ENCODE measurements around the gene PHLDB3.

Gene PHLDB3

DNA sequence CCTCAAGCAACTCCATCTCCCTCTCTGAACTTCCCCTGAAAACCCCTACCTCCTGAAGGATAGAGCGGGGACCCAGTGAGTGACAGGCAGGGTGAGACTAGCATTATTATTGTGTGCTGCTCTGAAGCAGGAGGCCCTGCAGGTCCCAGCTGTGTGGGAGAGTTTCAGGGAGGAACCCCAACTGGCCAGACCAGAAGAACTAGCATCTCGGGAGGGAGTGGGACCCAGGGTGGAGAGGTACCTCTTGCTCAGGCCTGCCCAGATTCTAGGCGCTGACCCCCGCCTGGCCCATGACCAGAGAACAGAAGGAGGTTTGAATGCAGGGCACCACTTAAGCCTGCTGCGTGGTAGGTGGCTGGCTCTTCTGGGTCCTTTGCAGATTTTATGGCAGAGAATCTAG, 33.5 kb downstream of the PHLDB3 start:
- intact Hi-C loops (cut with DNase I; ENCODE audit: low total_unique reads), result no loop called here
- TF ChIP-seq, protein P1, sequence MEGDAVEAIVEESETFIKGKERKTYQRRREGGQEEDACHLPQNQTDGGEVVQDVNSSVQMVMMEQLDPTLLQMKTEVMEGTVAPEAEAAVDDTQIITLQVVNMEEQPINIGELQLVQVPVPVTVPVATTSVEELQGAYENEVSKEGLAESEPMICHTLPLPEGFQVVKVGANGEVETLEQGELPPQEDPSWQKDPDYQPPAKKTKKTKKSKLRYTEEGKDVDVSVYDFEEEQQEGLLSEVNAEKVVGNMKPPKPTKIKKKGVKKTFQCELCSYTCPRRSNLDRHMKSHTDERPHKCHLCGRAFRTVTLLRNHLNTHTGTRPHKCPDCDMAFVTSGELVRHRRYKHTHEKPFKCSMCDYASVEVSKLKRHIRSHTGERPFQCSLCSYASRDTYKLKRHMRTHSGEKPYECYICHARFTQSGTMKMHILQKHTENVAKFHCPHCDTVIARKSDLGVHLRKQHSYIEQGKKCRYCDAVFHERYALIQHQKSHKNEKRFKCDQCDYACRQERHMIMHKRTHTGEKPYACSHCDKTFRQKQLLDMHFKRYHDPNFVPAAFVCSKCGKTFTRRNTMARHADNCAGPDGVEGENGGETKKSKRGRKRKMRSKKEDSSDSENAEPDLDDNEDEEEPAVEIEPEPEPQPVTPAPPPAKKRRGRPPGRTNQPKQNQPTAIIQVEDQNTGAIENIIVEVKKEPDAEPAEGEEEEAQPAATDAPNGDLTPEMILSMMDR (IDR thresholded peaks at IDR 0.05), result no peak

DNA sequence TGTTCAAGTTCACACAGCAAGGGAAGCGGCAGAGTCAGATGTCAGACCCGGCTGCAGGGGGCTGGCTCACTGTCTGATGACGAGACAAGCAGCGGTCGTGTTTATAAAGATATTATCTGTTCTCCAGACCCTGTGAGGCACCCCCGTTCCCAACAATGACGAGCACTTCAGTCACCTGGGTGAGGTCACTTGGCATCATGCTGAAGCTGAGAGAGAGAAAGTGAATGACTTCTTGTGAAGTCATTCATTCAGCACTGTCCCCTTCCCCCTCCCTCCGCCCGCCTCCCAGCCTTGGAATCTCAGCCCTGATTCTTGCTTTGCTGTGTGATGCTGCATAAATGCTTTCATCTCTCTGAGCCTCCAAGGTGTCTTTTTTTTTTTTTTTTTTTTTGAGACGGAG, 34.3 kb downstream of the PHLDB3 start:
- H3K4me1 ChIP-seq, result peaks cover 0 to 14% (median 11%) of the 10 kb centered on the region in 4 donors
- DNase-seq, result no peak
- intact Hi-C loops (cut with DNase I; ENCODE audit: low total_unique reads), result no loop called here
- H3K27me3 ChIP-seq, result peaks cover 0 to 9% of the 10 kb centered on the region in 2 donors
- no peaks in the 10 kb centered on the region for H3K9me3 ChIP-seq
- no peak overlapping the region for H3K4me3 ChIP-seq
- H3K36me3 ChIP-seq, result no peaks in the 10 kb centered on the region
- TF ChIP-seq, protein P1 (IDR thresholded peaks at IDR 0.05), result no peak
- H3K27ac ChIP-seq, result no peak overlapping the region

More for the DNA sequence above, 33.5 kb downstream of the PHLDB3 start:
- H3K27ac ChIP-seq, result no peak overlapping the region
- no peak for DNase-seq
- H3K36me3 ChIP-seq, result no peaks in the 10 kb centered on the region
- peaks cover 0 to 3% of the 10 kb centered on the region in 2 donors for H3K27me3 ChIP-seq
- peaks cover 0 to 16% (median 9%) of the 10 kb centered on the region in 4 donors for H3K4me1 ChIP-seq
- H3K4me3 ChIP-seq, result no peak overlapping the region
- H3K9me3 ChIP-seq, result no peaks in the 10 kb centered on the region

DNA sequence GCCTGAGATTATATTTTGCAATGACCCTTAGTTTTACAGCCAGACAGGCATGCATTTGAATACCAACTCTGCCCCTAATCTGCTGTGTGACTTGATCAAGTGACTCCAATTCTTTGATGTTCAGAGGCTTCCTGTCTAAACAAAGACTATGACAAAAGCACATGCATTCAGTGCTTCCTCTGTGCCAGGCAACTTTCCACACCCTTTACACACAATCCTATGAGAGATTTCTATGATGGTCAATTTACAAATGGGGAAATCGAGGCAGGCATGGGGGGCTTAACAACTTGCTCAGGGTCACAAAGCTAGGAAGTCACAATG, 35.4 kb downstream of the PHLDB3 start:
- H3K4me1 ChIP-seq, result peaks cover 0 to 15% (median 10%) of the 10 kb centered on the region in 4 donors

DNA sequence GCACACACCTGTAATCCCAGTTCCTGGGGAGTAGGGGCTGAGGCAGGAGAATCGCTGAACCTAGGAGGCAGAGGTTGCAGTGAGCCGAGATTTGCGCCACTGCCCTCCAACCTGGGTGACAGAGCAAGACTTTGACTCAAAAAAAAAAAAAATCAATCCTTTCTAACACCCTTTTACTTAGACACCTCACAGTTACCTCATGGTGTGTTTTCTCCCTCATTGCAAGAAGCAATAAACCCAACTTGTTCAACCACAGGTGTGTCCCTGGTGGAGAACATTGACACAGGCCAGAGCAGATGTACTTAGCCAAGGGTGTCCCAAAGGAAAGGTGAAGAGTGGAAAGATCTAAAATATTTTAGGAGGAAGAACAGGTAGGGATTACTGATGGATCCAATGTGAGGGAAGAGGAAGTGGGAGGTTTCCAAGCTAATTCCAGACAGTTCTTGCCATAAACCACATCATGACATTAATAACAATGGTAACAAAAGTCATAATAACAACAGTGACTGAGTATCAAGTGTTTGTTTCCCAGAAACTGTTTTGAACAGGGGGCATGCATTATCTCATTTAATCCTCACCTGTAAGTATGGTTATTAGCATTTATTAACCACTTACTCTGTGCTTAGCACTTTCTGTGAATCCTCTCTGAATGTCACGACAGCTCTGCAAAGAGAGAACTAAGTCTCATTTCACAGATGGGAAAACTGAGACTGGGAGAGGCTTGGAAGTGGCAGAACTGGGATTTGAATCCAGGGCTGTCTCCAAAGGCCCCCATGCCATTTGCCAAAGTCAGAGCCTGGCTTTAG, 36.0 kb downstream of the PHLDB3 start:
- TF ChIP-seq, protein P1 (IDR thresholded peaks at IDR 0.05), result no peak
- Histone ChIP-seq H3K9me3 (no peaks in the 10 kb centered on the region), H3K4me1 (peaks cover 0 to 16% (median 11%) of the 10 kb centered on the region in 4 donors), H3K27ac (no peak overlapping the region), H3K36me3 (no peaks in the 10 kb centered on the region), H3K4me3 (no peak overlapping the region), H3K27me3 (peaks cover 0 to 9% of the 10 kb centered on the region in 2 donors)
- intact Hi-C loops (cut with DNase I; ENCODE audit: low total_unique reads), result no loop called here
- DNase-seq, result no peak

More for the DNA sequence above, 35.4 kb downstream of the PHLDB3 start:
- DNase-seq, result no peak
- H3K4me3 ChIP-seq, result no peak overlapping the region
- TF ChIP-seq, protein P1 (IDR thresholded peaks at IDR 0.05), result no peak
- H3K27me3 ChIP-seq, result peaks cover 0 to 9% of the 10 kb centered on the region in 2 donors
- no peaks in the 10 kb centered on the region for H3K9me3 ChIP-seq
- no peaks in the 10 kb centered on the region for H3K36me3 ChIP-seq
- H3K27ac ChIP-seq, result no peak overlapping the region
- intact Hi-C loops (cut with DNase I; ENCODE audit: low total_unique reads), result no loop called here

DNA sequence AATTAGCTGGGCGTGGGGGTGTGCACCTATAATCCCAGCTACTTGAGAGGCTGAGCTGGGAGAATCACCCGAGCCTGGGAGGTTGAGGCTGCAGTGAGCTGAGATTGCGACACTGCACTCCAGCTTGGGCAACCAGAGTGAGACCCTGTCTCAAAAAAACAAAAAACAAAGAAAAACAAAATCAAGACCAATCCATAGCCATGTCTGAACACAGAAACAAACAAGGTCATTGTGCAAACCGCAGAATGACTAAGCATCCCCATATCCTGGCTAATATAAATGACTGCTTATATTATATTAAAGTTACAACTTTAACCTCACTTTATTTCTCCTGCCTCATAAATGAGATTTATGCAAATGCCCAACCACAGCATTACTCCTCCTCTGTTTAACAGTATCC, 36.8 kb downstream of the PHLDB3 start:
- no peaks in the 10 kb centered on the region for H3K9me3 ChIP-seq
- no peak overlapping the region for H3K27ac ChIP-seq
- H3K4me1 ChIP-seq, result peaks cover 0 to 20% (median 11%) of the 10 kb centered on the region in 4 donors
- TF ChIP-seq, protein P1 (IDR thresholded peaks at IDR 0.05), result no peak
- no peaks in the 10 kb centered on the region for H3K36me3 ChIP-seq
- intact Hi-C loops (cut with DNase I; ENCODE audit: low total_unique reads), result no loop called here
- no peak for DNase-seq
- H3K4me3 ChIP-seq, result no peak overlapping the region
- peaks cover 0 to 9% of the 10 kb centered on the region in 2 donors for H3K27me3 ChIP-seq
